RWPE2 (cell line): Measurements from ENCODE around the gene ABHD8.

Experiments
- ATAC-seq: fragments of 200-7000 bp; cut with Tn5 transposase; 3 replicates; pipeline ENCODE4 v1.9.1; 2021; ENCODE audit warnings: low read depth
- DNase-seq: peaks from one replicate; pipeline ENCODE4 v3.0.0-alpha.2; 2020; ENCODE audit warnings: low spot score
- H3K27ac ChIP-seq: fragments of 450-650 bp; 2 replicates; pipeline ENCODE4 v1.5.1; 2017; ENCODE audit warnings: mild to moderate bottlenecking; ENCODE audit not compliant: poor library complexity, severe bottlenecking
- H3K27me3 ChIP-seq: fragments of 250-450 bp; sonication (Bioruptor Pico); 2 replicates; pipeline ENCODE4 v1.5.1; 2021; ENCODE audit warnings: mild to moderate bottlenecking, moderate library complexity; ENCODE audit not compliant: insufficient read depth, poor library complexity, severe bottlenecking
- H3K36me3 ChIP-seq: fragments of 250-450 bp; sonication (Bioruptor Pico); 2 replicates; pipeline ENCODE4 v1.5.1; 2020; ENCODE audit warnings: low read depth, mild to moderate bottlenecking, moderate library complexity
- H3K4me1 ChIP-seq: fragments of 250-450 bp; sonication (Bioruptor Pico); 2 replicates; pipeline ENCODE4 v1.5.1; 2021; ENCODE audit warnings: mild to moderate bottlenecking, moderate library complexity; ENCODE audit not compliant: insufficient read depth, poor library complexity, severe bottlenecking
- H3K4me3 ChIP-seq: fragments of 250-450 bp; sonication (Bioruptor Pico); 2 replicates; pipeline ENCODE4 v1.5.1; 2021; ENCODE audit warnings: mild to moderate bottlenecking, moderate library complexity; ENCODE audit not compliant: severe bottlenecking
- H3K9me3 ChIP-seq: fragments of 250-450 bp; sonication (Bioruptor Pico); 2 replicates; pipeline ENCODE4 v1.5.1; 2021; ENCODE audit warnings: mild to moderate bottlenecking, moderate library complexity; ENCODE audit not compliant: severe bottlenecking
- CTCF ChIP-seq: fragments of 450-650 bp; IDR thresholded peaks from one replicate; pipeline ENCODE4 v1.5.1; 2017; ENCODE audit warnings: mild to moderate bottlenecking, moderate library complexity; ENCODE audit not compliant: poor library complexity, severe bottlenecking

The ABHD8 gene

GRCh38 chr19:17324357-17325114, 21.3 kb upstream of the ABHD8 start:
- DNase-seq (no peak), ATAC-seq (no peak)
- peaks cover 19% of the 10 kb centered on the region for H3K36me3 ChIP-seq
- H3K4me3 ChIP-seq: no peak overlapping the region
- peaks cover 13% of the 10 kb centered on the region for H3K4me1 ChIP-seq
- no peak for TF ChIP-seq CTCF
- no peaks in the 10 kb centered on the region for H3K9me3 ChIP-seq
- H3K27ac ChIP-seq: no peak overlapping the region
- H3K27me3 ChIP-seq: no peaks in the 10 kb centered on the region

- no peak for TF ChIP-seq CTCF
- Histone ChIP-seq H3K4me3 (no peak overlapping the region), H3K36me3 (peaks cover 20% of the 10 kb centered on the region), H3K9me3 (no peaks in the 10 kb centered on the region), H3K27me3 (no peaks in the 10 kb centered on the region), H3K4me1 (peaks cover 13% of the 10 kb centered on the region), H3K27ac (no peak overlapping the region)
- DNase-seq (no peak), ATAC-seq (no peak)
Observed at GRCh38 chr19:17323964-17324332, 20.7 kb upstream of the ABHD8 start.

GRCh38 chr19:17323300-17323963, 20.2 kb upstream of the ABHD8 start:
- H3K36me3 ChIP-seq: peaks cover 25% of the 10 kb centered on the region
- ATAC-seq: no peak
- no peak overlapping the region for H3K4me3 ChIP-seq

GRCh38 chr19:17322854-17323253, 19.6 kb upstream of the ABHD8 start:
- no peaks in the 10 kb centered on the region for H3K27me3 ChIP-seq
- peaks cover 15% of the 10 kb centered on the region for H3K4me1 ChIP-seq
- H3K27ac ChIP-seq: no peak overlapping the region
- ATAC-seq: no peak
- TF ChIP-seq CTCF: no peak
- H3K9me3 ChIP-seq: no peaks in the 10 kb centered on the region
- H3K36me3 ChIP-seq: peaks cover 31% of the 10 kb centered on the region
- no peak overlapping the region for H3K4me3 ChIP-seq
- DNase-seq: no peak

More at GRCh38 chr19:17323300-17323963, 20.2 kb upstream of the ABHD8 start:
- no peak for TF ChIP-seq CTCF
- no peaks in the 10 kb centered on the region for H3K27me3 ChIP-seq
- no peak for DNase-seq
- H3K9me3 ChIP-seq: no peaks in the 10 kb centered on the region
- H3K4me1 ChIP-seq: peaks cover 13% of the 10 kb centered on the region
- no peak overlapping the region for H3K27ac ChIP-seq
